ENCODE measurements around the gene ACBD6.

The ACBD6 gene

GRCh38 chr1:180287988-180288705, 214.2 kb downstream of the ACBD6 start:
- no peak for DNase-seq

GRCh38 chr1:180286417-180286816, 216.0 kb downstream of the ACBD6 start:
- no peak for DNase-seq

GRCh38 chr1:180283098-180283497, 219.3 kb downstream of the ACBD6 start:
- no peak for DNase-seq

- DNase-seq, result no peak
Measured at GRCh38 chr1:180282401-180283044, 219.9 kb downstream of the ACBD6 start.

- no peak for DNase-seq
Measured at GRCh38 chr1:180281490-180281889, 220.9 kb downstream of the ACBD6 start.

GRCh38 chr1:180280617-180281016, 221.8 kb downstream of the ACBD6 start:
- DNase-seq, result no peak

GRCh38 chr1:180279651-180280050, 222.7 kb downstream of the ACBD6 start:
- DNase-seq, result no peak

GRCh38 chr1:180278596-180279395, 223.6 kb downstream of the ACBD6 start:
- no peak for DNase-seq

GRCh38 chr1:180278194-180278515, 224.2 kb downstream of the ACBD6 start:
- DNase-seq, result no peak

GRCh38 chr1:180277476-180278193, 224.7 kb downstream of the ACBD6 start:
- no peak for DNase-seq

- DNase-seq, result no peak
Measured at GRCh38 chr1:180275726-180276125, 226.7 kb downstream of the ACBD6 start.

- DNase-seq, result no peak
Measured at GRCh38 chr1:180274221-180274620, 228.2 kb downstream of the ACBD6 start.

- DNase-seq, result no peak
Measured at GRCh38 chr1:180273066-180273465, 229.3 kb downstream of the ACBD6 start.

- no peak for DNase-seq
Measured at GRCh38 chr1:180272395-180272794, 230.0 kb downstream of the ACBD6 start.

- DNase-seq, result no peak
Measured at GRCh38 chr1:180271272-180272255, 230.8 kb downstream of the ACBD6 start.

GRCh38 chr1:180270530-180271271, 231.7 kb downstream of the ACBD6 start:
- DNase-seq, result no peak

GRCh38 chr1:180269645-180270529, 232.5 kb downstream of the ACBD6 start:
- DNase-seq, result no peak

GRCh38 chr1:180268556-180269075, 233.8 kb downstream of the ACBD6 start:
- DNase-seq, result no peak

- DNase-seq, result no peak
Measured at GRCh38 chr1:180267761-180268555, 234.4 kb downstream of the ACBD6 start.
